Upper lobe of left lung (tissue), 4 donors: Measurements from ENCODE around the gene TRAF2.

Experiments
- CTCF ChIP-seq, 6 experiments: fragments of 450-650 bp in 4 of 6; fragments of 200-600 bp in 2 of 6; sonication (generic) in 2 of 6; IDR thresholded peaks; one replicate each; pipeline ENCODE4 v1.5.1; 2016 to 2019; ENCODE audit warnings: antibody characterized with exemption in 6 of 6
- POLR2A ChIP-seq, 4 donors: fragments of 450-650 bp; IDR thresholded peaks; one replicate each; pipeline ENCODE4 v1.5.1; 2016 to 2017; ENCODE audit warnings: antibody characterized with exemption in 4 of 4, mild to moderate bottlenecking in 2 of 4
- POLR2AphosphoS5 ChIP-seq, 2 donors: sonication (generic); formaldehyde crosslinking; IDR thresholded peaks; one replicate each; pipeline ENCODE4 v1.5.1; 2017; ENCODE audit warnings: antibody characterized with exemption in 2 of 2

- TF ChIP-seq POLR2A (IDR thresholded peaks at IDR 0.05) (no peak), CTCF (IDR thresholded peaks at IDR 0.05) (no peak), POLR2AphosphoS5 (IDR thresholded peaks at IDR 0.05) (no peak)
Observed at GRCh38 chr9:136960212-136960937, 74.1 kb downstream of the TRAF2 start.
